Left ventricle myocardium inferior (tissue), 1 donor: ENCODE data around the gene ADGRE3. TPM values are rescaled to one million over a fixed set of nuclear protein-coding genes. Genes with fewer than 3 reads are reported as not detected.

Source experiments
- DNase-seq: peaks from one replicate; pipeline ENCODE4 v3.0.0-alpha.2; 2020
- H3K27ac ChIP-seq: fragments of 200-600 bp; replicated peaks from 2 replicates; pipeline ENCODE4 v1.8.0; 2021
- H3K27me3 ChIP-seq: fragments of 200-600 bp; 2 replicates; pipeline ENCODE4 v1.8.0; 2021; ENCODE audit warnings: low read depth
- H3K36me3 ChIP-seq: fragments of 200-600 bp; 2 replicates; pipeline ENCODE4 v1.8.0; 2021
- H3K4me1 ChIP-seq: fragments of 200-600 bp; 2 replicates; pipeline ENCODE4 v1.8.0; 2021
- H3K4me3 ChIP-seq: fragments of 200-600 bp; 2 replicates; pipeline ENCODE4 v1.8.0; 2021; ENCODE audit warnings: mild to moderate bottlenecking, moderate library complexity
- H3K9me3 ChIP-seq: fragments of 200-600 bp; replicated peaks from 2 replicates; pipeline ENCODE4 v1.8.0; 2021
- intact Hi-C: fragments of 100-400 bp; cut with micrococcal nuclease; formaldehyde crosslinking; loops from one replicate; pipeline ENCODE4 v1.11.0; 2022
- total RNA-seq: library from RNA; stranded (reverse); fragmentation: NEBNext Ultra II Directional; extraction: Animal tissue kit (Norgen Biotek cat#: 25700); gene quantifications from one replicate; pipeline ENCODE4 v1.2.1, GENCODE V29; 2021
- TF ChIP-seq, protein P1 (sequence below): fragments of 200-600 bp; IDR thresholded peaks from 2 replicates; pipeline ENCODE4 v1.8.0; 2021; ENCODE audit warnings: antibody characterized with exemption, mild to moderate bottlenecking, borderline replicate concordance
- donor health status: DM: no; HTN: yes; CAD: no; lungs with severe emphysema.

The ADGRE3 gene
- total RNA-seq, 1 donor from 2014 or later: not detected

GRCh38 chr19:14694641-14695266 is 20.1 kb upstream of the ADGRE3 start:
- H3K27me3 ChIP-seq: no peaks in the 10 kb centered on the region
- TF ChIP-seq, protein P1, sequence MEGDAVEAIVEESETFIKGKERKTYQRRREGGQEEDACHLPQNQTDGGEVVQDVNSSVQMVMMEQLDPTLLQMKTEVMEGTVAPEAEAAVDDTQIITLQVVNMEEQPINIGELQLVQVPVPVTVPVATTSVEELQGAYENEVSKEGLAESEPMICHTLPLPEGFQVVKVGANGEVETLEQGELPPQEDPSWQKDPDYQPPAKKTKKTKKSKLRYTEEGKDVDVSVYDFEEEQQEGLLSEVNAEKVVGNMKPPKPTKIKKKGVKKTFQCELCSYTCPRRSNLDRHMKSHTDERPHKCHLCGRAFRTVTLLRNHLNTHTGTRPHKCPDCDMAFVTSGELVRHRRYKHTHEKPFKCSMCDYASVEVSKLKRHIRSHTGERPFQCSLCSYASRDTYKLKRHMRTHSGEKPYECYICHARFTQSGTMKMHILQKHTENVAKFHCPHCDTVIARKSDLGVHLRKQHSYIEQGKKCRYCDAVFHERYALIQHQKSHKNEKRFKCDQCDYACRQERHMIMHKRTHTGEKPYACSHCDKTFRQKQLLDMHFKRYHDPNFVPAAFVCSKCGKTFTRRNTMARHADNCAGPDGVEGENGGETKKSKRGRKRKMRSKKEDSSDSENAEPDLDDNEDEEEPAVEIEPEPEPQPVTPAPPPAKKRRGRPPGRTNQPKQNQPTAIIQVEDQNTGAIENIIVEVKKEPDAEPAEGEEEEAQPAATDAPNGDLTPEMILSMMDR: no peak
- no peaks in the 10 kb centered on the region for H3K9me3 ChIP-seq
- DNase-seq: no peak
- H3K36me3 ChIP-seq: peaks cover 63% of the 10 kb centered on the region
- H3K4me1 ChIP-seq: peaks cover 16% of the 10 kb centered on the region
- no peak overlapping the region for H3K27ac ChIP-seq
- intact Hi-C loops: no loop called here
- no peak overlapping the region for H3K4me3 ChIP-seq

GRCh38 chr19:14689598-14690503 is 15.2 kb upstream of the ADGRE3 start, which contains the start of gene ZNF333:
ZNF333 (plus strand) TSS chr19:14690048; CDS start chr19:14693492, 3,444 bp downstream.
- intact Hi-C loops: loop anchor here (5.0 kb wide), 1 partner anchor 113 kb away; no protein-coding TSS in a partner anchor
- Histone ChIP-seq H3K4me1 (peaks cover 25% of the 10 kb centered on the region), H3K27ac (peak within 1 kb of the TSS; percentile 93), H3K4me3 (peak within 1 kb of the TSS; percentile 91), H3K9me3 (no peaks in the 10 kb centered on the region), H3K36me3 (peaks cover 14% of the 10 kb centered on the region), H3K27me3 (no peaks in the 10 kb centered on the region)
- peak; percentile 98 for DNase-seq
- TF ChIP-seq, protein P1: no peak

DNA sequence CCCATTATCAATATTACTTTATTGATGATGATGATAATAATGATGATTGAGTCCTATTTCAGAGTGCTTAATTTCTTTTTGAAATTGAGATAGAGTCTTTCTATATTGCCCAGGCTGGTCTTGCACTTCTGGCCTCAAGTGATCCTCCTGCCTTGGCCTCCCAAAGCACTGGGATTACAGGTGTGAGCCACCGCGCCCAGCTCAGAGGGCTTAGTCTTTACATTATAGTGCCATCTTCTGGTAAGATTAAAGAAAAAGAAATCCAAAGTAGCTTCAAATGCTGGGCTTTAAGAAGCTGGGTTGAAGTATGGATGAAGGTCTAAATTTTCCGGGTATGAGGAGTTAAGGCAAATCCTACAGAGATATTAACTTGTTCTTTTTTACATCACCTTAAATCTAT is 11.8 kb upstream of the ADGRE3 start:
- Histone ChIP-seq H3K36me3 (no peaks in the 10 kb centered on the region), H3K4me1 (peaks cover 25% of the 10 kb centered on the region), H3K9me3 (no peaks in the 10 kb centered on the region), H3K27me3 (peaks cover 15% of the 10 kb centered on the region), H3K4me3 (no peak overlapping the region), H3K27ac (no peak overlapping the region)
- TF ChIP-seq, protein P1: peak; percentile 39
- DNase-seq: no peak
- intact Hi-C loops: loop anchor here (5.0 kb wide), 1 partner anchor 109 kb away; no protein-coding TSS in a partner anchor

DNA sequence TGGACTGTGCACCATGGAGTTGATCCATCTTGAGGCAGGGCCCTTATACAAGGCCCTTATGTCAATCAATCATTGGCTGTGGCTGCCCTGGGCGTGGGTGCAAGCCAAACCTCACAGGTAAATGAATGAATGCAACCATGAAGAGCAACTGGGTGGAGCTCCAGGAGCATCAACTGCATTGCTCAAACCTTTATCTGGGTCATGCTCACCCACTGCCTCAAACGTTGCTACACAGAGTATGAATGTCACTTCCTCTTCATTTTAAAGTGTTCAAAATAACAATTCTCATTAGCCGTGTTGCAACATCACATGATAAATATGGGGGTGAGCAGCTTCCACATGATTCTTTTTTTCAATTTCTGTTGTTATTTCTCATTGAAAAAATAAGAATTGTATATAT is 8.8 kb upstream of the ADGRE3 start:
- DNase-seq: no peak
- TF ChIP-seq, protein P1: no peak
- peaks cover 18% of the 10 kb centered on the region for H3K27me3 ChIP-seq
- no peaks in the 10 kb centered on the region for H3K4me1 ChIP-seq
- no peak overlapping the region for H3K4me3 ChIP-seq
- no peak overlapping the region for H3K27ac ChIP-seq
- intact Hi-C loops: no loop called here
- H3K9me3 ChIP-seq: no peaks in the 10 kb centered on the region
- no peaks in the 10 kb centered on the region for H3K36me3 ChIP-seq

DNA sequence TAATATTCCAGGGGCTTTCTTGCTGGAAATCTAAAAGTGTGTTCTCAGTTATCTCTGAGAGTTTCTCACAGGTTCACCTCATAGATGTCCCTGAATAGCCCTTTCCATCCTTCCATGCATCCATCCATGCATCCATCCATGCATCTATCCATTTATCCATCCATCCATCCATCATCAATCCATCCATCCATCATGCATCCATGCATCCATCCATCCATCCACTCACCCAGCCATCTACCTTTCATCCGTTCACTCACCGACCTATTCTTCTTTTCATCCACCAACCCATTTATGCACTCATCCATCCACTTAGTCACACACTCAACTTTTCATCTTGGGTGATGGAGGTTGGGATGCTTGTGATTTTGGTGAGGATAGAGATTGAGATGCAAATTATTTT is 7.4 kb upstream of the ADGRE3 start:
- TF ChIP-seq, protein P1: no peak
- H3K4me1 ChIP-seq: no peaks in the 10 kb centered on the region
- peaks cover 23% of the 10 kb centered on the region for H3K27me3 ChIP-seq
- DNase-seq: no peak
- H3K9me3 ChIP-seq: no peaks in the 10 kb centered on the region
- no peak overlapping the region for H3K4me3 ChIP-seq
- H3K27ac ChIP-seq: no peak overlapping the region
- intact Hi-C loops: no loop called here
- H3K36me3 ChIP-seq: no peaks in the 10 kb centered on the region
